HepG2 (cell line): ENCODE data around the gene COL9A3. TPM values are rescaled to one million over a fixed set of nuclear protein-coding genes. Genes with fewer than 3 reads are reported as not detected.

Experiments used
- CREB1 ChIP-seq, 2 experiments: fragments of 450-650 bp in 1 of 2; IDR thresholded peaks; 2 replicates each; pipeline ENCODE4 v1.6.1; 2016 to 2017; ENCODE audit warnings: control low read depth in 1 of 2, mild to moderate bottlenecking in 1 of 2, missing compliant biosample characterization in 1 of 2, missing genetic modification characterization in 1 of 2
- LCORL ChIP-seq, 2 experiments: fragments of 450-650 bp in 1 of 2; sonication (generic) in 1 of 2; formaldehyde crosslinking in 1 of 2; IDR thresholded peaks; 2 replicates each; pipeline versions ENCODE4 v1.5.0 to v1.6.1; 2017 to 2020; ENCODE audit warnings: antibody characterized with exemption in 1 of 2, missing genetic modification reagents in 1 of 2
- NCOA2 ChIP-seq: sonication (generic); formaldehyde crosslinking; IDR thresholded peaks from 2 replicates; pipeline ENCODE4 v1.8.0; 2022; ENCODE audit warnings: inconsistent platforms
- NCOA5 ChIP-seq: sonication (generic); formaldehyde crosslinking; IDR thresholded peaks from 2 replicates; pipeline ENCODE4 v1.4.0; 2020; ENCODE audit warnings: missing genetic modification reagents
- PRDM4 ChIP-seq: sonication (generic); formaldehyde crosslinking; IDR thresholded peaks from 2 replicates; pipeline ENCODE4 v1.9.0; 2021; ENCODE audit warnings: missing genetic modification reagents, borderline replicate concordance
- PREB ChIP-seq: sonication (generic); formaldehyde crosslinking; IDR thresholded peaks from 2 replicates; pipeline ENCODE4 v1.4.0; 2020; ENCODE audit warnings: missing genetic modification reagents
- SNAI1 ChIP-seq: sonication (generic); formaldehyde crosslinking; IDR thresholded peaks from 2 replicates; pipeline ENCODE4 v1.5.0; 2020; ENCODE audit warnings: mild to moderate bottlenecking, missing genetic modification reagents, borderline replicate concordance
- TEAD3 ChIP-seq: optimal IDR thresholded peaks from 2 replicates; pipeline ENCODE3; 2016; ENCODE audit warnings: borderline replicate concordance
- THAP11 ChIP-seq: IDR thresholded peaks from 2 replicates; pipeline ENCODE4 v1.6.1; 2016; ENCODE audit warnings: missing biosample characterization, missing genetic modification reagents
- ZFP82 ChIP-seq: sonication (generic); formaldehyde crosslinking; IDR thresholded peaks from 2 replicates; pipeline ENCODE4 v1.5.1; 2020; ENCODE audit warnings: mild to moderate bottlenecking, missing genetic modification reagents, borderline replicate concordance
- ZFP90 ChIP-seq: sonication (generic); formaldehyde crosslinking; IDR thresholded peaks from 2 replicates; pipeline ENCODE4 v1.8.0; 2022; ENCODE audit warnings: missing genetic modification reagents, mild to moderate bottlenecking, inconsistent platforms, borderline replicate concordance
- ZKSCAN5 ChIP-seq: sonication (generic); formaldehyde crosslinking; IDR thresholded peaks from 2 replicates; pipeline ENCODE4 v1.5.1; 2020; ENCODE audit warnings: mild to moderate bottlenecking, missing genetic modification reagents
- ZNF646 ChIP-seq: sonication (generic); formaldehyde crosslinking; IDR thresholded peaks from 2 replicates; pipeline ENCODE4 v1.9.0; 2021; ENCODE audit warnings: mild to moderate bottlenecking, missing genetic modification reagents
- ZNF782 ChIP-seq: sonication (generic); formaldehyde crosslinking; IDR thresholded peaks from 2 replicates; pipeline ENCODE4 v1.4.0; 2020; ENCODE audit warnings: missing genetic modification reagents, mild to moderate bottlenecking, borderline replicate concordance
- ZSCAN25 ChIP-seq: sonication (generic); formaldehyde crosslinking; IDR thresholded peaks from 2 replicates; pipeline ENCODE4 v1.8.0; 2022; ENCODE audit warnings: mild to moderate bottlenecking, missing genetic modification reagents
- polyA plus RNA-seq, 8 experiments: library from polyadenylated mRNA; depleted of rRNA in 3 of 8; stranded (reverse) in 7 of 8; unstranded in 1 of 8; fragments of >200 nt; fragmentation: Illumina TruSeq in 4 of 8; extraction: Trizol in 4 of 8; gene quantifications; 2 replicates each; pipeline versions ENCODE4 v1.2.1 to v1.2.3, GENCODE V29; 2011 to 2016; ENCODE audit warnings: low read depth in 4 of 8, missing spikeins in 1 of 8, mixed read lengths in 1 of 8; ENCODE audit not compliant: insufficient read depth in 1 of 8
- total RNA-seq, 5 experiments: library from RNA; depleted of rRNA; stranded (reverse); fragments of >200 nt; fragmentation: Illumina TruSeq; extraction: Trizol; gene quantifications; 2 replicates each; pipeline ENCODE4 v1.2.3, GENCODE V29; 2016; ENCODE audit warnings: low read depth in 1 of 5

Gene COL9A3
- total and polyA plus RNA-seq, 2 of the 13 experiments (the other 11 are each of a cell fraction or from before 2014, with no cell fraction given): 155 to 204 TPM

- TF ChIP-seq ZNF646: no peak
- TF ChIP-seq THAP11 (CRISPR knock-in tag): 0 out of 2 replicates have a peak, but pooled peaks have one; percentile 12
- no peak for TF ChIP-seq NCOA5 (CRISPR knock-in tag)
- TF ChIP-seq PRDM4 (CRISPR knock-in tag): no peak
- no peak for TF ChIP-seq ZFP82 (CRISPR knock-in tag)
- no peak for TF ChIP-seq ZSCAN25 (CRISPR knock-in tag)
- TF ChIP-seq ZNF782 (CRISPR knock-in tag): peak; percentile 40; the same call in 1 of the 2 replicates
- no peak for TF ChIP-seq PREB
- peak; percentile 39; the same call in 1 of the 2 replicates for TF ChIP-seq ZFP90 (CRISPR knock-in tag)
- no peak for TF ChIP-seq ZKSCAN5 (CRISPR knock-in tag)
- peak; percentile 54; the same call in 1 of the 2 replicates for TF ChIP-seq NCOA2 (CRISPR knock-in tag)
- TF ChIP-seq LCORL (IDR thresholded peaks at IDR 0.05): no peak
- peak; percentile 40 for TF ChIP-seq LCORL (CRISPR knock-in tag; IDR thresholded peaks at IDR 0.05)
- TF ChIP-seq TEAD3 (CRISPR knock-in tag): peak; percentile 73
- TF ChIP-seq SNAI1 (CRISPR knock-in tag): no peak
- TF ChIP-seq CREB1 (IDR thresholded peaks at IDR 0.05): no peak
- TF ChIP-seq CREB1 (CRISPR knock-in tag; IDR thresholded peaks at IDR 0.05): no peak
Observed at GRCh38 chr20:62815066-62815991, 1.5 kb upstream of the COL9A3 start (continued).
